Aorta (tissue), 5 donors: ENCODE data around the gene MARCHF5. TPM values are rescaled to one million over a fixed set of nuclear protein-coding genes. Genes with fewer than 3 reads are reported as not detected.

Experiments used
- ATAC-seq: fragments of 200-7000 bp; cut with Tn5 transposase; one replicate; pipeline ENCODE4 v1.9.1; 2022; ENCODE audit warnings: moderate library complexity; ENCODE audit not compliant: low FRiP score
- DNase-seq, 2 donors: peaks; one replicate each; pipeline ENCODE4 v3.0.0-alpha.2; 2020
- H3K27ac ChIP-seq, 2 donors: one replicate each; pipeline ENCODE4 v1.5.1; 2013; ENCODE audit warnings: low read length in 2 of 2, mild to moderate bottlenecking in 2 of 2, moderate library complexity in 2 of 2, control low read depth in 1 of 2, inconsistent platforms in 1 of 2, low read depth in 1 of 2
- H3K27me3 ChIP-seq, 2 donors: one replicate each; pipeline ENCODE4 v1.6.1; 2013; ENCODE audit warnings: control low read depth in 1 of 2, low read length in 1 of 2, mild to moderate bottlenecking in 1 of 2, moderate library complexity in 1 of 2; ENCODE audit not compliant: insufficient read depth in 2 of 2, control insufficient read depth in 1 of 2
- H3K36me3 ChIP-seq, 2 donors: one replicate each; pipeline ENCODE4 v1.6.1; 2013; ENCODE audit warnings: control low read depth in 1 of 2, low read length in 1 of 2, mild to moderate bottlenecking in 1 of 2; ENCODE audit not compliant: insufficient read depth in 2 of 2, control insufficient read depth in 1 of 2
- H3K4me1 ChIP-seq, 2 donors: one replicate each; pipeline ENCODE4 v1.6.1; 2013; ENCODE audit warnings: low read length in 2 of 2, control low read depth in 1 of 2, mild to moderate bottlenecking in 1 of 2, moderate library complexity in 1 of 2; ENCODE audit not compliant: insufficient read depth in 2 of 2, control insufficient read depth in 1 of 2
- H3K4me3 ChIP-seq, 2 donors: one replicate each; pipeline ENCODE4 v1.5.1; 2013; ENCODE audit warnings: low read length in 2 of 2, control low read depth in 1 of 2, mild to moderate bottlenecking in 1 of 2
- H3K9me3 ChIP-seq: one replicate; pipeline ENCODE4 v1.6.1; 2013; ENCODE audit warnings: mild to moderate bottlenecking, low read length; ENCODE audit not compliant: control insufficient read depth
- WGBS, 2 donors: extraction: QIAGEN DNeasy Blood & Tissue Kit; methylation state at CpG; one replicate each; pipeline ENCODE4 v1.1.7; 2013; 5-methylcytosine and 5-hydroxymethylcytosine counted together
- intact Hi-C, 2 donors: fragments of 100-400 bp; cut with DNase I; formaldehyde crosslinking; loops; one replicate each; pipeline versions ENCODE4 v1.14.2 to v1.15.0; 2022
- long read RNA-seq, 2 donors: library from polyadenylated mRNA; unstranded; transcript quantifications; one replicate each; pipeline ENCODE4 v2.0.0, GENCODE V29; 2020 to 2021
- polyA plus RNA-seq, 2 donors: library from polyadenylated mRNA; stranded (reverse); fragments of 200-250 nt; gene quantifications; one replicate each; pipeline ENCODE4 v1.2.3, GENCODE V29; 2013
- total RNA-seq, 2 donors: library from RNA; stranded (reverse); fragmentation: NEBNext Ultra II Directional; extraction: Animal tissue kit (Norgen Biotek cat#: 25700); gene quantifications; one replicate each; pipeline ENCODE4 v1.2.1, GENCODE V29; 2021
- donor health status: healthy with polysubstance abuse.
- donor health status: Bipolar disorder and iron deficiency.
- donor health status: DM: no; HTN: no; CAD: no.
- donor health status: DM: no; HTN: no; CAD: no.
- donor health status: DM: yes; HTN: yes; CAD: no.

Gene MARCHF5, protein sequence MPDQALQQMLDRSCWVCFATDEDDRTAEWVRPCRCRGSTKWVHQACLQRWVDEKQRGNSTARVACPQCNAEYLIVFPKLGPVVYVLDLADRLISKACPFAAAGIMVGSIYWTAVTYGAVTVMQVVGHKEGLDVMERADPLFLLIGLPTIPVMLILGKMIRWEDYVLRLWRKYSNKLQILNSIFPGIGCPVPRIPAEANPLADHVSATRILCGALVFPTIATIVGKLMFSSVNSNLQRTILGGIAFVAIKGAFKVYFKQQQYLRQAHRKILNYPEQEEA
- total RNA-seq (10 to 100 TPM; 36.5 to 43.0 TPM), polyA plus RNA-seq (10 to 100 TPM; 15.0 to 22.6 TPM)
- long read RNA-seq, donor 1, transcript MARCH5-201 (6 exons, 3,926 nt): major isoform, 87 of 101 reads
- long read RNA-seq, donor 1, partial matches to known transcripts: 6 of 101 reads
- long read RNA-seq, donor 1, other reads (novel, unspliced or antisense): 8 of 101 reads
- long read RNA-seq, donor 2, transcript MARCH5-201 (6 exons, 3,926 nt): major isoform, 23 of 38 reads
- long read RNA-seq, donor 2, partial matches to known transcripts: 5 of 38 reads
- long read RNA-seq, donor 2, other reads (novel, unspliced or antisense): 10 of 38 reads

GRCh38 chr10:92290837-92291615 is at the start of gene MARCHF5, which contains the start of gene CPEB3:
TSS of gene MARCHF5 (plus strand) at chr10:92291167. CDS start at chr10:92291495, 328 bp downstream.
TSS of gene CPEB3 (minus strand) at chr10:92291078. CDS start at chr10:92240350, 50,728 bp downstream.
- DNase-seq: peak; percentile 98
- peak; percentile 100 for ATAC-seq
- Histone ChIP-seq H3K27me3 (no peaks in the 10 kb centered on the region), H3K9me3 (no peaks in the 10 kb centered on the region), H3K27ac (peak within 1 kb of the TSS; percentile 71 to 92), H3K4me1 (no peaks in the 10 kb centered on the region), H3K4me3 (peak within 1 kb of the TSS; percentile 70 to 81), H3K36me3 (no peaks in the 10 kb centered on the region)
- intact Hi-C loops: loop anchor here (2.0 to 10.0 kb wide), 4 partner anchors 46 to 204 kb away; no protein-coding TSS in a partner anchor
- 0% methylated on average over 77 to 79 of the region's 79 CpGs for WGBS, 2 donors

GRCh38 chr10:92241501-92241900 is 49.5 kb upstream of the MARCHF5 start:
- Histone ChIP-seq H3K36me3 (no peaks in the 10 kb centered on the region), H3K27ac (no peak overlapping the region), H3K27me3 (no peaks in the 10 kb centered on the region), H3K4me3 (no peak overlapping the region), H3K9me3 (no peaks in the 10 kb centered on the region), H3K4me1 (peaks cover 2 to 3% of the 10 kb centered on the region in 2 donors)
- intact Hi-C loops: loop anchor here (2.0 to 10.0 kb wide), 2 partner anchors 49 to 53 kb away; partner anchors contain the start of genes CPEB3 (in 2 of the 2) and MARCHF5 (in 2 of the 2)
- DNase-seq: no peak
- WGBS, 2 donors: 73 to 88% methylated on average over 1 of the region's 1 CpG
- no peak for ATAC-seq

- Histone ChIP-seq H3K36me3 (no peaks in the 10 kb centered on the region), H3K4me1 (peaks cover 2 to 3% of the 10 kb centered on the region in 2 donors), H3K9me3 (no peaks in the 10 kb centered on the region), H3K27ac (no peak overlapping the region), H3K27me3 (no peaks in the 10 kb centered on the region), H3K4me3 (no peak overlapping the region)
- DNase-seq: no peak
- no peak for ATAC-seq
- WGBS, 2 donors: 76% methylated on average over 2 of the region's 2 CpGs
- intact Hi-C loops: loop anchor here in 1 of 2 donors (10.0 kb wide), 1 partner anchor 52 kb away; the partner anchor contains the start of genes CPEB3 and MARCHF5
Measured at GRCh38 chr10:92242380-92242779, 48.6 kb upstream of the MARCHF5 start.

DNA sequence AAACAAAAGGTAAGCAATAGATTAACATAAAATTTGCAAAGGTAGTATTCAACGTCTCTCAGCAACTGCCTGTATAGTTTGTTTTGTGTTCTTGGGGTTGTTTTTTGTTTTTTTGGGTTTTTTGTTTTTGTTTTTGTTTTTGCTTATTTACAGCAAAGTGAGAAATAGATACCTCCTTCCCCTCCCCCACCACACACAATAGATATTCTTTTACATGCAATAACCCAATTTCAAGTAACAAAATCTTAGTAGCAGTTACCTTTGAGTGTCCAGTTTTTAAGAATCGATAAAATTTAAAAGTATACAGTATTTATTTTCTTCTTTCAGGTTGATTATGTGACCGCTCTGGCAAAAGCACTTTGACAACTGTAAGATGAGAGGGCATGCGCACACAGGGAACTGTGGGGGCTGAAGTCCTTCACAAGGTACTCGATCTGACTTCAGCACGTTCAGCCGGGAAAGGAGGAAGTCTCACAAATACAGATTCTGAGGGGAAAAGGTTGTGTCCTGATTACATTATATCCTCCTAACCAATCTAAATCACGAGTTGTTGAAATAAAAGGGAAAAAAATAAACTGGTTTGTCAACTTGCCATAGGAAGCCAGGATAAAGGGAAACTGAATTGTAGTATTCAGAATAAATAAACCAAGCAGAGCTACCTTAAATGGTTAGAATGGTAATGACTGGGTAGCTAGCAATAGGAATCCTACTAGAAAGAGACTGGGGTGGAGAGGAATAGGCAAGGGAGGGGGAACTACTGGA is 47.9 kb upstream of the MARCHF5 start:
- 45 to 60% methylated on average over 8 of the region's 8 CpGs for WGBS, 2 donors
- H3K9me3 ChIP-seq: no peaks in the 10 kb centered on the region
- peak in 1 of 2 donors; percentile 57 for DNase-seq
- no peaks in the 10 kb centered on the region for H3K36me3 ChIP-seq
- H3K4me3 ChIP-seq: no peak overlapping the region
- H3K27me3 ChIP-seq: no peaks in the 10 kb centered on the region
- no peak overlapping the region for H3K27ac ChIP-seq
- peaks cover 2 to 3% of the 10 kb centered on the region in 2 donors for H3K4me1 ChIP-seq
- ATAC-seq: no peak
- intact Hi-C loops: loop anchor here in 1 of 2 donors (10.0 kb wide), 1 partner anchor 52 kb away; the partner anchor contains the start of genes CPEB3 and MARCHF5

- no peaks in the 10 kb centered on the region for H3K27me3 ChIP-seq
- ATAC-seq: no peak
- no peaks in the 10 kb centered on the region for H3K36me3 ChIP-seq
- H3K9me3 ChIP-seq: no peaks in the 10 kb centered on the region
- intact Hi-C loops: loop anchor here in 1 of 2 donors (10.0 kb wide), 1 partner anchor 50 kb away; the partner anchor contains the start of genes CPEB3 and MARCHF5
- H3K4me1 ChIP-seq: peaks cover 0 to 2% of the 10 kb centered on the region in 2 donors
- no peak for DNase-seq
- 94 to 95% methylated on average over 2 to 3 of the region's 3 CpGs for WGBS, 2 donors
- no peak overlapping the region for H3K27ac ChIP-seq
- H3K4me3 ChIP-seq: no peak overlapping the region
Measured at GRCh38 chr10:92244796-92245195, 46.2 kb upstream of the MARCHF5 start.

GRCh38 chr10:92248566-92248965 is 42.4 kb upstream of the MARCHF5 start:
- H3K36me3 ChIP-seq: no peaks in the 10 kb centered on the region
- no peaks in the 10 kb centered on the region for H3K27me3 ChIP-seq
- H3K4me1 ChIP-seq: no peaks in the 10 kb centered on the region
- ATAC-seq: no peak
- H3K9me3 ChIP-seq: no peaks in the 10 kb centered on the region
- intact Hi-C loops: loop anchor here in 1 of 2 donors (10.0 kb wide), 1 partner anchor 46 kb away; the partner anchor contains the start of genes CPEB3 and MARCHF5
- DNase-seq: no peak
- no peak overlapping the region for H3K27ac ChIP-seq
- 94 to 96% methylated on average over 2 of the region's 2 CpGs for WGBS, 2 donors
- no peak overlapping the region for H3K4me3 ChIP-seq

DNA sequence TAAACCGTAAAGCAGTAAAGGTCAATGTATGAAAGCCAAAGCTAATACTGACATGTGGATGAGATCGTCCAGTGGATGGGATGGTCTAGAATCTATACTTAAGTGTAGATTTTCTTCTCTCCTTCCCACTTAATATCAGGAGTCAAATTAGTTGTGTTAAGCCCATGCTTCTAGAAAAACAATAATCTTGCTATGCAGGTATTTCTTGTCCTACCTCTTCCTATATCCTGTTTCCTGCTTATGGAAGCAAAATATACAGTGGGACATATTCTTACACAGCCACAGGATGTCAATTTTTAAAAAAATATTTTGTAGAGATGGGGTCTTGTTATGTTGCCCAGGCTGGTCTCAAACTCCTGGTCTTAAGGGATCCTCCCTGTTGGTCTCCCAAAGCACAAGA is 27.6 kb upstream of the MARCHF5 start:
- no peak overlapping the region for H3K27ac ChIP-seq
- intact Hi-C loops: no loop called here
- H3K36me3 ChIP-seq: no peaks in the 10 kb centered on the region
- H3K27me3 ChIP-seq: no peaks in the 10 kb centered on the region
- H3K4me1 ChIP-seq: peaks cover 0 to 1% of the 10 kb centered on the region in 2 donors
- no peaks in the 10 kb centered on the region for H3K9me3 ChIP-seq
- WGBS, 2 donors: 99 to 100% methylated on average over 2 of the region's 2 CpGs
- DNase-seq: no peak
- no peak overlapping the region for H3K4me3 ChIP-seq
- ATAC-seq: no peak
